ENCODE measurements around the gene OR7G1. TPM values are rescaled to one million over a fixed set of nuclear protein-coding genes. Genes with fewer than 3 reads are reported as not detected.

Gene OR7G1
- polyA plus RNA-seq, 2 donors: not detected

DNA sequence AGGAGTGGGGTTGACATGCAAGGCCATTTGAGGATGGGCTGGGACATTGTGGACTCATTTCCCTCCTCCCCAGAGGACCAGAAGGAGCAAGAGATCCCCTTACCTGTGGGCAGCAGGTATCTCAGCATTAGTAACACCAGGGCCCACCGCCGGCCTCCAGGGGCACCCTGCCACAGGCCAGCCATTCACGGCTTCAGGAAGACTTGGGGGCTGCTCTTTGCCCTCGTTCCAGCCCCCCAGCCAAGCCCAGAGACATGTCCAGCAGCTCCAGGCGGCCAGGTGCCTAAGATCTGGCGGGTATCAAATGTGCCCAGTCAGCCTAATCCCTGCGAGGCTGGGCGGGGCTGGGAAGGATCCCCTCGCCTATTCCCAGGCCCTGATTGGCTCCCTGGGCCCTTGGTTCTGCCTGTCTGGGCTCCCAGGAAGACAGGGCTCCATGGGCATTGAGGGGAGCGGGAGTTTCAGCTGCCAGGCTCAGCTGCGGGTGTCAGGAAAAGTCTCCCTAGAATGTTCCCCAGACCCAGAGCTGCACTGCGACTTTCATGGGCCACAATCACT lies 50.0 kb downstream of the OR7G1 start:
- H3K4me1 ChIP-seq (ENCODE audit: control insufficient read depth in 2 of 2, insufficient read depth in 2 of 2, low read length in 1 of 2): no peaks in the 10 kb centered on the region
- no peak overlapping the region for H3K27ac ChIP-seq (ENCODE audit: low read depth in 2 of 2, low read length in 1 of 2)
- H3K36me3 ChIP-seq (ENCODE audit: control insufficient read depth in 2 of 2, insufficient read depth in 2 of 2, low read length in 1 of 2): no peaks in the 10 kb centered on the region
- H3K9me3 ChIP-seq (ENCODE audit: control insufficient read depth in 2 of 2, insufficient read depth in 1 of 2, low read depth in 1 of 2, low read length in 1 of 2): no peaks in the 10 kb centered on the region
- no peak overlapping the region for H3K4me3 ChIP-seq (ENCODE audit: low read depth in 1 of 2, low read length in 2 of 2)
- 65 to 72% methylated on average over 12 of the region's 12 CpGs for WGBS, 2 donors
- H3K27me3 ChIP-seq (ENCODE audit: control insufficient read depth in 1 of 2, insufficient read depth in 2 of 2, low read length in 2 of 2): no peaks in the 10 kb centered on the region

Other genes starting within 250 kb of the OR7G1 start
- under 1 TPM; 0.04 to 0.06 TPM for gene MUC16, start 105.4 kb downstream of the OR7G1 start, polyA plus RNA-seq
- not detected for gene OR1M1, start 28.7 kb downstream of the OR7G1 start, polyA plus RNA-seq
- not detected for gene OR7G2, start 8.3 kb downstream of the OR7G1 start, polyA plus RNA-seq
- not detected for gene OR7G3, start 11.2 kb upstream of the OR7G1 start, polyA plus RNA-seq
- 10 to 100 TPM; 11.0 to 21.7 TPM for gene ZNF317, start 24.6 kb upstream of the OR7G1 start, polyA plus RNA-seq
- under 1 TPM in 1 of 2 donors, not detected in 1; 0.01 TPM for gene OR7D2, start 63.2 kb upstream of the OR7G1 start, polyA plus RNA-seq
- gene OR7D4, start 103.8 kb upstream of the OR7G1 start, polyA plus RNA-seq: not detected
- not detected for gene OR7E24, start 135.2 kb upstream of the OR7G1 start, polyA plus RNA-seq
- gene ZNF699, start 194.1 kb upstream of the OR7G1 start, polyA plus RNA-seq: 1 to 10 TPM in 1 of 2 donors, under 1 TPM in 1; 0.57 to 1.1 TPM
- 1 to 10 TPM; 3.7 to 9.9 TPM for gene ZNF559, start 208.4 kb upstream of the OR7G1 start, polyA plus RNA-seq
- under 1 TPM; 0.42 to 0.84 TPM for gene ZNF177, start 247.2 kb upstream of the OR7G1 start, polyA plus RNA-seq

Measured in esophagus (tissue), 2 donors.